ENCODE results near the gene ZNF227. TPM values are rescaled to one million over a fixed set of nuclear protein-coding genes. Genes with fewer than 3 reads are reported as not detected.

ZNF227 gene
- polyA plus RNA-seq, 1 experiment: 5.9 TPM

GRCh38 chr19:44176590-44176989 is 35.7 kb upstream of the ZNF227 start:
- no peak for DNase-seq (ENCODE audit: low read depth)
- Histone ChIP-seq H3K4me3 (ENCODE audit: low read depth, low read length) (no peak overlapping the region), H3K27me3 (ENCODE audit: control insufficient read depth, insufficient read depth, low read length) (no peaks in the 10 kb centered on the region), H3K36me3 (ENCODE audit: control insufficient read depth, insufficient read depth, low read length) (peaks cover 20% of the 10 kb centered on the region)
- TF ChIP-seq CTCF (IDR thresholded peaks at IDR 0.05; ENCODE audit: insufficient read depth, low read depth, low read length): no peak
- ChIA-PET CTCF (interaction anchor here (0.6 kb wide), 1 partner anchor 53 kb away, joined by 3 read pairs; no protein-coding TSS in a partner anchor), POLR2A (no interaction called here)

GRCh38 chr19:44180968-44181367 is 31.4 kb upstream of the ZNF227 start:
- no peak for TF ChIP-seq CTCF (IDR thresholded peaks at IDR 0.05; ENCODE audit: insufficient read depth, low read depth, low read length)
- no peak for DNase-seq (ENCODE audit: low read depth)
- Histone ChIP-seq H3K4me3 (ENCODE audit: low read depth, low read length) (no peak overlapping the region), H3K27me3 (ENCODE audit: control insufficient read depth, insufficient read depth, low read length) (no peaks in the 10 kb centered on the region), H3K36me3 (ENCODE audit: control insufficient read depth, insufficient read depth, low read length) (peaks cover 6% of the 10 kb centered on the region; the same call in 1 of the 2 replicates)
- ChIA-PET CTCF (no interaction called here), POLR2A (no interaction called here)

GRCh38 chr19:44182145-44182544 is 30.2 kb upstream of the ZNF227 start:
- DNase-seq (ENCODE audit: low read depth): no peak
- Histone ChIP-seq H3K27me3 (ENCODE audit: control insufficient read depth, insufficient read depth, low read length) (no peaks in the 10 kb centered on the region), H3K4me3 (ENCODE audit: low read depth, low read length) (no peak overlapping the region), H3K36me3 (ENCODE audit: control insufficient read depth, insufficient read depth, low read length) (no peaks in the 10 kb centered on the region)
- no peak for TF ChIP-seq CTCF (IDR thresholded peaks at IDR 0.05; ENCODE audit: insufficient read depth, low read depth, low read length)
- ChIA-PET POLR2A (no interaction called here), CTCF (no interaction called here)

- DNase-seq (ENCODE audit: low read depth): no peak
- Histone ChIP-seq H3K4me3 (ENCODE audit: low read depth, low read length) (no peak overlapping the region), H3K27me3 (ENCODE audit: control insufficient read depth, insufficient read depth, low read length) (no peaks in the 10 kb centered on the region), H3K36me3 (ENCODE audit: control insufficient read depth, insufficient read depth, low read length) (no peaks in the 10 kb centered on the region)
- ChIA-PET POLR2A (no interaction called here), CTCF (interaction anchor here (1.1 kb wide), 1 partner anchor 22 kb away, joined by 4 read pairs; the partner anchor contains the start of gene ZNF227)
- no peak for TF ChIP-seq CTCF (IDR thresholded peaks at IDR 0.05; ENCODE audit: insufficient read depth, low read depth, low read length)
Observed at GRCh38 chr19:44190020-44190419, 22.3 kb upstream of the ZNF227 start.

GRCh38 chr19:44192127-44192526 is 20.2 kb upstream of the ZNF227 start:
- no peak for DNase-seq (ENCODE audit: low read depth)
- H3K4me3 ChIP-seq (ENCODE audit: low read depth, low read length): no peak overlapping the region
- H3K27me3 ChIP-seq (ENCODE audit: control insufficient read depth, insufficient read depth, low read length): no peaks in the 10 kb centered on the region
- ChIA-PET CTCF (no interaction called here), POLR2A (no interaction called here)
- no peak for TF ChIP-seq CTCF (IDR thresholded peaks at IDR 0.05; ENCODE audit: insufficient read depth, low read depth, low read length)
- H3K36me3 ChIP-seq (ENCODE audit: control insufficient read depth, insufficient read depth, low read length): no peaks in the 10 kb centered on the region

Measured in BJ (cell line).